K562 (cell line): ENCODE results near the gene CRYGC. TPM values are rescaled to one million over a fixed set of nuclear protein-coding genes. Genes with fewer than 3 reads are reported as not detected.

ENCODE experiments used
- ATAC-seq: fragments of 200-7000 bp; cut with Tn5 transposase; 3 replicates; pipeline ENCODE4 v1.9.1; 2020; ENCODE audit warnings: moderate library complexity
- BruUV-seq: library from RNA; stranded (reverse); fragments of 400-500 nt; replicated peaks from 2 replicates; lab custom pipeline; 2021; lab: Mats Ljungman, UMichigan
- CTCF ChIA-PET: fragments of 300-600 bp; formaldehyde crosslinking; extraction: SDS; loops from one replicate; lab custom pipeline; 2021; ENCODE audit warnings: low intra/inter-chr PET ratio; lab: Yijun Ruan, JAX
- POLR2A ChIA-PET: fragments of 300-600, 350-650 bp; sonication (Branson Sonifier 250); formaldehyde crosslinking; extraction: SDS; loops from one replicate; lab custom pipeline; 2021; ENCODE audit warnings: antibody characterized with exemption, inconsistent platforms; lab: Yijun Ruan, JAX
- DNase-seq, 4 experiments: peaks; one replicate each; pipeline versions ENCODE4 v3.0.0 to v3.0.0-alpha.2; 2011 to 2018; ENCODE audit warnings: low spot score in 3 of 4, mixed read lengths in 3 of 4; ENCODE audit errors: extremely low read depth in 1 of 4
- FAIRE-seq: peaks from 2 replicates; lab custom pipeline; 2011; peaks lifted over from hg19 to GRCh38; lab: Jason Lieb, UNC
- H2AFZ ChIP-seq: 2 replicates; pipeline ENCODE4 v1.6.0; 2011; ENCODE audit warnings: low read depth, low read length, control low read depth, inconsistent platforms
- H3K27ac ChIP-seq: fragments of 200-600 bp; 3 replicates; pipeline ENCODE4 v1.8.0; 2011; ENCODE audit warnings: low read depth, mild to moderate bottlenecking, control low read depth, inconsistent platforms, low read length, moderate library complexity, mixed read lengths; ENCODE audit errors: extremely low read depth
- H3K27me3 ChIP-seq, 2 experiments: fragments of 300-600 bp in 1 of 2; 2 replicates in 1 of 2; 3 replicates in 1 of 2; pipeline versions ENCODE4 v1.6.0 to v1.8.0; 2011; ENCODE audit warnings: inconsistent platforms in 2 of 2, low read length in 2 of 2, mild to moderate bottlenecking in 1 of 2, mixed read lengths in 1 of 2, moderate library complexity in 1 of 2; ENCODE audit not compliant: control insufficient read depth in 2 of 2, insufficient read depth in 2 of 2
- H3K36me3 ChIP-seq: fragments of 300-600 bp; 3 replicates; pipeline ENCODE4 v1.8.0; 2011; ENCODE audit warnings: mild to moderate bottlenecking, low read length, inconsistent platforms; ENCODE audit not compliant: control insufficient read depth, insufficient read depth
- H3K4me1 ChIP-seq, 2 experiments: fragments of 200-600 bp in 1 of 2; replicated peaks in 1 of 2; 2 replicates in 1 of 2; 3 replicates in 1 of 2; pipeline versions ENCODE4 v1.5.1 to v1.8.0; 2011; ENCODE audit warnings: inconsistent platforms in 2 of 2, low read length in 2 of 2, mild to moderate bottlenecking in 1 of 2, mixed read lengths in 1 of 2, moderate library complexity in 1 of 2; ENCODE audit not compliant: control insufficient read depth in 2 of 2, insufficient read depth in 2 of 2
- H3K4me2 ChIP-seq: 2 replicates; pipeline ENCODE4 v1.6.1; 2011; ENCODE audit warnings: low read length, control low read depth, inconsistent platforms, mixed read lengths; ENCODE audit not compliant: insufficient read depth
- H3K4me3 ChIP-seq: fragments of 200-600 bp; sonication (generic), shearing (Covaris generic); 2 replicates; pipeline ENCODE4 v1.5.1; 2016; ENCODE audit warnings: control low read depth, inconsistent platforms
- H3K79me2 ChIP-seq: fragments of 200-600 bp; 3 replicates; pipeline ENCODE4 v1.8.0; 2011; ENCODE audit warnings: low read length, inconsistent platforms; ENCODE audit not compliant: control insufficient read depth, insufficient read depth
- H3K9ac ChIP-seq, 2 experiments: 2 replicates each; pipeline versions ENCODE4 v1.6.0 to v1.6.1; 2011; ENCODE audit warnings: low read depth in 2 of 2, low read length in 2 of 2, control low read depth in 1 of 2, inconsistent platforms in 1 of 2, mild to moderate bottlenecking in 1 of 2, mixed read lengths in 1 of 2; ENCODE audit not compliant: insufficient read depth in 1 of 2
- H3K9me1 ChIP-seq: one replicate; pipeline ENCODE4 v1.6.0; 2011; ENCODE audit warnings: inconsistent platforms, mild to moderate bottlenecking, low read length, moderate library complexity; ENCODE audit not compliant: control insufficient read depth, insufficient read depth
- H3K9me3 ChIP-seq: replicated peaks from 2 replicates; pipeline ENCODE4 v1.5.1; 2011; ENCODE audit warnings: low read depth, low read length, inconsistent platforms; ENCODE audit not compliant: control insufficient read depth, insufficient read depth
- H4K20me1 ChIP-seq: replicated peaks from 2 replicates; pipeline ENCODE4 v1.6.1; 2011; ENCODE audit warnings: low read length, inconsistent platforms, mixed read lengths; ENCODE audit not compliant: control insufficient read depth, insufficient read depth
- BCL6 ChIP-seq: fragments of 250-450 bp; sonication (Bioruptor Pico); IDR thresholded peaks from 2 replicates; pipeline ENCODE4 v1.4.0; 2020
- CEBPZ ChIP-seq: fragments of 150-350 bp; IDR thresholded peaks from 2 replicates; pipeline ENCODE4 v1.6.1; 2014; ENCODE audit warnings: low read depth, mild to moderate bottlenecking, low read length, borderline replicate concordance
- KAT2B ChIP-seq: IDR thresholded peaks from one replicate; pipeline ENCODE4 v1.6.1; 2012; ENCODE audit warnings: low read depth, mild to moderate bottlenecking, control low read depth, inconsistent platforms, low read length, moderate library complexity
- MCM5 ChIP-seq: fragments of 450-650 bp; IDR thresholded peaks from 2 replicates; pipeline ENCODE4 v1.6.1; 2016; ENCODE audit warnings: low read depth
- MIER1 ChIP-seq: fragments of 450-650 bp; IDR thresholded peaks from 2 replicates; pipeline ENCODE4 v1.6.1; 2016; ENCODE audit warnings: antibody characterized with exemption, mild to moderate bottlenecking, low read depth
- NEUROD1 ChIP-seq: fragments of 150-350 bp; IDR thresholded peaks from 2 replicates; pipeline ENCODE4 v1.6.1; 2014; ENCODE audit warnings: borderline replicate concordance, low read length, low read depth; ENCODE audit not compliant: partially characterized antibody
- NR3C1 ChIP-seq: sonication (generic); formaldehyde crosslinking; IDR thresholded peaks from 2 replicates; pipeline ENCODE4 v1.8.1; 2022; ENCODE audit warnings: missing genetic modification reagents
- POLR2H ChIP-seq: IDR thresholded peaks from 2 replicates; pipeline ENCODE4 v1.6.1; 2016; ENCODE audit warnings: missing genetic modification characterization, low read depth, mild to moderate bottlenecking, control low read depth, missing compliant biosample characterization, moderate library complexity
- SLC30A9 ChIP-seq: fragments of 250-450 bp; sonication (Bioruptor Pico); IDR thresholded peaks from 2 replicates; pipeline ENCODE4 v1.8.0; 2022; ENCODE audit warnings: mild to moderate bottlenecking, moderate library complexity
- SMAD4 ChIP-seq: fragments of 250-450 bp; sonication (Bioruptor Pico); conservative IDR thresholded peaks from 2 replicates; pipeline ENCODE4 v1.8.0; 2021; ENCODE audit warnings: inconsistent platforms, mild to moderate bottlenecking, moderate library complexity
- TCFL5 ChIP-seq: fragments of 250-450 bp; sonication (Bioruptor Pico); conservative IDR thresholded peaks from 2 replicates; pipeline ENCODE4 v1.6.1; 2021; ENCODE audit warnings: mild to moderate bottlenecking, moderate library complexity, matching md5 sums
- ZBTB2 ChIP-seq: fragments of 450-650 bp; IDR thresholded peaks from 2 replicates; pipeline ENCODE4 v1.6.1; 2016; ENCODE audit warnings: antibody characterized with exemption
- ZKSCAN1 ChIP-seq: fragments of 150-350 bp; IDR thresholded peaks from 2 replicates; pipeline ENCODE4 v1.6.1; 2016; ENCODE audit warnings: low read depth, low read length
- ZNF316 ChIP-seq: fragments of 450-650 bp; IDR thresholded peaks from 2 replicates; pipeline ENCODE4 v1.6.1; 2016
- ZNF518B ChIP-seq: fragments of 250-450 bp; sonication (Bioruptor Pico); IDR thresholded peaks from 2 replicates; pipeline ENCODE4 v1.5.0; 2021; ENCODE audit warnings: mild to moderate bottlenecking, moderate library complexity
- ZNF589 ChIP-seq: fragments of 200-800 bp; sonication (Bioruptor generic); IDR thresholded peaks from 2 replicates; pipeline ENCODE4 v1.6.1; 2016; ENCODE audit warnings: low read depth, missing genetic modification characterization, missing compliant biosample characterization
- in situ Hi-C: fragments of 300-500 bp; cut with MboI; formaldehyde crosslinking; loops from 4 replicates; pipeline ENCODE4 v1.15.0; 2018; ENCODE audit warnings: inconsistent platforms, mixed read lengths
- intact Hi-C: fragments of 100-400 bp; cut with micrococcal nuclease; formaldehyde crosslinking; loops from 2 replicates; pipeline ENCODE4 v1.14.2; 2022
- polyA plus RNA-seq, 8 experiments: library from polyadenylated mRNA; depleted of rRNA in 4 of 8; stranded (reverse) in 5 of 8; unstranded in 3 of 8; fragments of >200 nt; fragmentation: Nextera tagmentation in 2 of 8; fragmentation: Illumina TruSeq in 1 of 8; extraction: Ambion mirVana in 2 of 8; extraction: Trizol in 1 of 8; gene quantifications; 2 replicates each; pipeline versions ENCODE4 v1.2.1 to v1.2.3, GENCODE V29; 2011 to 2014; ENCODE audit warnings: inconsistent platforms in 1 of 8, missing spikeins in 1 of 8
- total RNA-seq, 7 experiments: library from RNA; depleted of rRNA in 6 of 7; stranded (reverse); fragments of >200 nt in 6 of 7; fragmentation: Illumina TruSeq in 2 of 7; extraction: Trizol in 2 of 7; gene quantifications; 2 replicates each; pipeline versions ENCODE4 v1.2.1 to v1.2.3, GENCODE V29; 2011 to 2021; ENCODE audit warnings: low replicate concordance in 1 of 7

The CRYGC gene
- total and polyA plus RNA-seq, 9 of the 15 experiments (the other 6 are each of a cell fraction or from before 2014, with no cell fraction given): not detected

- Histone ChIP-seq H3K9me3 (no peaks in the 10 kb centered on the region), H3K36me3 (no peaks in the 10 kb centered on the region), H3K79me2 (no peaks in the 10 kb centered on the region), H3K9ac (no peak overlapping the region), H3K27ac (no peak overlapping the region), H3K27me3 (no peaks in the 10 kb centered on the region), H3K9me1 (no peaks in the 10 kb centered on the region), H3K4me3 (no peak overlapping the region), H2AFZ (no peak overlapping the region), H4K20me1 (no peaks in the 10 kb centered on the region), H3K4me2 (no peak overlapping the region), H3K4me1 (no peaks in the 10 kb centered on the region)
- ChIA-PET POLR2A (no interaction called here), CTCF (no interaction called here)
- intact Hi-C loops: no loop called here
- ATAC-seq: no peak
- in situ Hi-C loops: no loop called here
- no peak for DNase-seq
- FAIRE-seq: no peak
- no TSS peak for BruUV-seq
- TF ChIP-seq POLR2H (tag): no peak
- no peak for TF ChIP-seq KAT2B
- no peak for TF ChIP-seq ZNF316
- no peak for TF ChIP-seq ZNF518B
- no peak for TF ChIP-seq MCM5
- no peak for TF ChIP-seq SLC30A9 (CRISPR knock-in tag)
- no peak for TF ChIP-seq MIER1
- no peak for TF ChIP-seq ZBTB2
- TF ChIP-seq SMAD4 (CRISPR knock-in tag): no peak
- no peak for TF ChIP-seq ZNF589
- no peak for TF ChIP-seq ZKSCAN1
- no peak for TF ChIP-seq NEUROD1
- TF ChIP-seq BCL6 (CRISPR knock-in tag): no peak
- no peak for TF ChIP-seq CEBPZ
- TF ChIP-seq NR3C1: no peak
- TF ChIP-seq TCFL5 (CRISPR knock-in tag): no peak
These were observed 45.8 kb downstream of the CRYGC start for GRCh38 chr2:208083807-208084206.
